ENCODE data around the gene KIAA0232.

GRCh38 chr4:6785572-6785925 is 3.0 kb downstream of the KIAA0232 start:
- TF ChIP-seq POLR2AphosphoS5 (IDR thresholded peaks at IDR 0.05) = no peak
- TF ChIP-seq, protein P1, sequence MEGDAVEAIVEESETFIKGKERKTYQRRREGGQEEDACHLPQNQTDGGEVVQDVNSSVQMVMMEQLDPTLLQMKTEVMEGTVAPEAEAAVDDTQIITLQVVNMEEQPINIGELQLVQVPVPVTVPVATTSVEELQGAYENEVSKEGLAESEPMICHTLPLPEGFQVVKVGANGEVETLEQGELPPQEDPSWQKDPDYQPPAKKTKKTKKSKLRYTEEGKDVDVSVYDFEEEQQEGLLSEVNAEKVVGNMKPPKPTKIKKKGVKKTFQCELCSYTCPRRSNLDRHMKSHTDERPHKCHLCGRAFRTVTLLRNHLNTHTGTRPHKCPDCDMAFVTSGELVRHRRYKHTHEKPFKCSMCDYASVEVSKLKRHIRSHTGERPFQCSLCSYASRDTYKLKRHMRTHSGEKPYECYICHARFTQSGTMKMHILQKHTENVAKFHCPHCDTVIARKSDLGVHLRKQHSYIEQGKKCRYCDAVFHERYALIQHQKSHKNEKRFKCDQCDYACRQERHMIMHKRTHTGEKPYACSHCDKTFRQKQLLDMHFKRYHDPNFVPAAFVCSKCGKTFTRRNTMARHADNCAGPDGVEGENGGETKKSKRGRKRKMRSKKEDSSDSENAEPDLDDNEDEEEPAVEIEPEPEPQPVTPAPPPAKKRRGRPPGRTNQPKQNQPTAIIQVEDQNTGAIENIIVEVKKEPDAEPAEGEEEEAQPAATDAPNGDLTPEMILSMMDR (IDR thresholded peaks at IDR 0.05) = no peak

Measured in suprapubic skin (tissue), 3 donors.